GM21723 (cell line): ENCODE results near the gene TEKT4.
"Not testable (repeated sequence)": the region's sequence is repeated elsewhere in the genome, so short reads cannot be mapped to it uniquely, and the experiment has no call there.

Experiments used
- ATAC-seq: cut with Tn5 transposase; IDR thresholded peaks from one replicate; pipeline ENCODE4 v1.9.1; 2021; ENCODE audit warnings: mild to moderate bottlenecking, moderate library complexity; ENCODE audit not compliant: unreplicated experiment

The TEKT4 gene

GRCh38 chr2:94871226-94872087, at the start of gene TEKT4:
TSS of gene TEKT4 (plus strand) at chr2:94871430. CDS start at chr2:94871580, 150 bp downstream.
- no peak for ATAC-seq

GRCh38 chr2:94839224-94839623, 32.0 kb upstream of the TEKT4 start:
- not testable (repeated sequence) for ATAC-seq

- ATAC-seq = not testable (repeated sequence)
Observed at GRCh38 chr2:94856856-94857255, 14.4 kb upstream of the TEKT4 start.

GRCh38 chr2:94857367-94858162, 13.7 kb upstream of the TEKT4 start:
- not testable (repeated sequence) for ATAC-seq

GRCh38 chr2:94858163-94858888, 12.9 kb upstream of the TEKT4 start:
- not testable (repeated sequence) for ATAC-seq

GRCh38 chr2:94861308-94862152, 9.7 kb upstream of the TEKT4 start:
- no peak for ATAC-seq

- ATAC-seq = not testable (repeated sequence)
Observed at GRCh38 chr2:94862903-94863302, 8.3 kb upstream of the TEKT4 start.

- ATAC-seq = no peak
Observed at GRCh38 chr2:94869131-94869530, 2.1 kb upstream of the TEKT4 start.

- ATAC-seq = no peak
Observed at GRCh38 chr2:94869552-94870439, 1.4 kb upstream of the TEKT4 start.

- no peak for ATAC-seq
Observed at GRCh38 chr2:94870440-94871225, 597 bp upstream of the TEKT4 start.

GRCh38 chr2:94872088-94872618, 923 bp downstream of the TEKT4 start:
- ATAC-seq = no peak

GRCh38 chr2:94872676-94873361, 1.6 kb downstream of the TEKT4 start:
- no peak for ATAC-seq

GRCh38 chr2:94873362-94874276, 2.4 kb downstream of the TEKT4 start:
- ATAC-seq = no peak

- peak; percentile 89 for ATAC-seq
Observed at GRCh38 chr2:94874277-94874997, 3.2 kb downstream of the TEKT4 start.

- no peak for ATAC-seq
Observed at GRCh38 chr2:94875064-94875819, 4.0 kb downstream of the TEKT4 start.
